GM12878 (cell line): ENCODE measurements around the gene CCL20.

Source experiments
- CREM ChIP-seq: IDR thresholded peaks from 2 replicates; pipeline ENCODE4 v1.6.1; 2014; ENCODE audit warnings: antibody characterized with exemption, low read depth
- CTCF ChIP-seq, 3 experiments: IDR thresholded peaks in 2 of 3; conservative IDR thresholded peaks in 1 of 3; 2 replicates each; pipeline ENCODE4 v1.5.1; 2011; ENCODE audit warnings: low read depth in 3 of 3, low read length in 3 of 3, mild to moderate bottlenecking in 3 of 3, control low read depth in 2 of 3, moderate library complexity in 2 of 3, inconsistent platforms in 1 of 3, mixed read lengths in 1 of 3; ENCODE audit not compliant: control insufficient read depth in 2 of 3, insufficient read depth in 1 of 3; ENCODE audit errors: extremely low read depth in 1 of 3
- EP300 ChIP-seq, 2 experiments: fragments of 150-350 bp in 1 of 2; IDR thresholded peaks; 2 replicates each; pipeline ENCODE4 v1.6.1; 2011 to 2012; ENCODE audit warnings: low read depth in 2 of 2, low read length in 2 of 2, borderline replicate concordance in 1 of 2, improper control_type of control experiment in 1 of 2, inconsistent platforms in 1 of 2; ENCODE audit not compliant: control insufficient read depth in 1 of 2
- EZH2 ChIP-seq: IDR thresholded peaks from 2 replicates; pipeline ENCODE4 v1.6.1; 2012; ENCODE audit warnings: low read depth, mild to moderate bottlenecking, control low read depth, inconsistent platforms, low read length, borderline replicate concordance; ENCODE audit not compliant: control insufficient read depth
- GABPA ChIP-seq: IDR thresholded peaks from 2 replicates; pipeline ENCODE4 v1.6.1; 2014; ENCODE audit warnings: antibody characterized with exemption, low read depth, mild to moderate bottlenecking, inconsistent platforms
- NFIC ChIP-seq: IDR thresholded peaks from 2 replicates; pipeline ENCODE4 v1.6.1; 2012; ENCODE audit warnings: low read depth, mild to moderate bottlenecking, inconsistent platforms, low read length, moderate library complexity
- POLR2A ChIP-seq: IDR thresholded peaks from 2 replicates; pipeline ENCODE4 v1.6.1; 2011; ENCODE audit warnings: low read depth, mild to moderate bottlenecking, low read length
- POLR2AphosphoS5 ChIP-seq: IDR thresholded peaks from 2 replicates; pipeline ENCODE4 v1.6.1; 2011; ENCODE audit warnings: mild to moderate bottlenecking, low read length, inconsistent platforms
- RAD21 ChIP-seq: IDR thresholded peaks from 2 replicates; pipeline ENCODE4 v1.6.1; 2011; ENCODE audit warnings: mild to moderate bottlenecking, low read depth, low read length, moderate library complexity; ENCODE audit not compliant: insufficient read depth
- TAF1 ChIP-seq: IDR thresholded peaks from 2 replicates; pipeline ENCODE4 v1.6.1; 2011; ENCODE audit warnings: mild to moderate bottlenecking, low read depth, low read length, borderline replicate concordance
- ZBTB11 ChIP-seq: fragments of 450-650 bp; formaldehyde crosslinking; IDR thresholded peaks from 2 replicates; pipeline ENCODE4 v1.5.0; 2022; ENCODE audit warnings: mild to moderate bottlenecking, missing genetic modification characterization
- ZBTB33 ChIP-seq: fragments of 450-650 bp; IDR thresholded peaks from 2 replicates; pipeline ENCODE4 v1.6.1; 2017; ENCODE audit warnings: mild to moderate bottlenecking
- ZNF384 ChIP-seq: IDR thresholded peaks from 2 replicates; pipeline ENCODE4 v1.6.1; 2012; ENCODE audit warnings: low read depth, mild to moderate bottlenecking, low read length, improper control_type of control experiment, borderline replicate concordance

GRCh38 chr2:227766373-227766883 is 47.2 kb upstream of the CCL20 start:
- TF ChIP-seq RAD21 (peak; percentile 93), CTCF (IDR thresholded peaks at IDR 0.05 in 2 of 3, conservative IDR thresholded peaks at IDR 0.05 in 1 of 3; ENCODE audit: control insufficient read depth in 2 of 3, extremely low read depth in 1 of 3, insufficient read depth in 1 of 3, low read depth in 3 of 3, low read length in 3 of 3) (peak; percentile 84 to 91 (median 84)), TAF1 (no peak), ZBTB33 (no peak), CREM (no peak), NFIC (no peak), POLR2A (no peak), EP300 (IDR thresholded peaks at IDR 0.05; ENCODE audit: borderline replicate concordance in 1 of 2, control insufficient read depth in 1 of 2, low read depth in 2 of 2, low read length in 2 of 2) (no peak), POLR2AphosphoS5 (no peak), GABPA (no peak), EZH2 (no peak), ZNF384 (0 out of 2 replicates have a peak, but pooled peaks have one; percentile 25), ZBTB11 (CRISPR knock-in tag) (no peak)
